GM21423 (cell line): ENCODE measurements around the gene CSN1S1.

Experiments
- ATAC-seq: cut with Tn5 transposase; IDR thresholded peaks from one replicate; pipeline ENCODE4 v1.9.1; 2021; ENCODE audit warnings: mild to moderate bottlenecking, moderate library complexity; ENCODE audit not compliant: unreplicated experiment

The CSN1S1 gene

DNA sequence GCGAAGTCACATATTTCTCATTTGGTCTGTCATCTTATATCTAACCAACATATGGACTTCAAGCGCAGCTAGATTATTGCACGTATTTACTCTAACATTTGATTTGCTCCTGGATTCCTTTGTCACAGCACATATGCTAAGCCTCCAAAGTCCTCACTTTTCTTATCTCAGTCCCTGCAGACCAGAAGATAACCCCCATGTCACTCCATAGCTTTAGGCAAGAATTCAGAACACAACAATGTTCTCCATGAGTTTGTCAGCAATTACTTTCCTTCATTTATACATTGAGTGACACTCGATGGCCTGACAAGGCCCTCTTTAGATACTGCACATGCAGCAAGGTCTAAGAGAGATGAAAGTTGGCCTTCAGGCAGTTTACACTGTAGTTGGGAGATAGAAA, 60.1 kb downstream of the CSN1S1 start:
- ATAC-seq: no peak

DNA sequence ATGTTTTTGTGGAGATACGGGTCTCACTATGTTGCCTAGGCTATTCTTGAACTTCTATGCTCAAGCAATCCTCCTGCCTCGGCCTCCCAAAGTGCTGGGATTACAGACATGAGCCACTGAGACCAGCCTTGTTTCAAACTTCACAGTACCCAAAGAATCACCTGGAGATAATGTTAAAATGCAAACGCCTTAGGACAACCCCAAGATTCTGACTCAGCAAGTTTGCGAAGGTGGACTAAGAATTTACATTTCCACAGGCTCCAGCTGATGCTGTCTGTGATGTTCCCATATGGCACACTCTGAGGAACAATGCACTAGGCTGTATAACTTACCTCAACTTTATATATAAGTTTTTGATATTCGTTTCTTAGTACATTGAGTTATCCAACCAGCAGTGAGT, 63.9 kb downstream of the CSN1S1 start:
- ATAC-seq: no peak

DNA sequence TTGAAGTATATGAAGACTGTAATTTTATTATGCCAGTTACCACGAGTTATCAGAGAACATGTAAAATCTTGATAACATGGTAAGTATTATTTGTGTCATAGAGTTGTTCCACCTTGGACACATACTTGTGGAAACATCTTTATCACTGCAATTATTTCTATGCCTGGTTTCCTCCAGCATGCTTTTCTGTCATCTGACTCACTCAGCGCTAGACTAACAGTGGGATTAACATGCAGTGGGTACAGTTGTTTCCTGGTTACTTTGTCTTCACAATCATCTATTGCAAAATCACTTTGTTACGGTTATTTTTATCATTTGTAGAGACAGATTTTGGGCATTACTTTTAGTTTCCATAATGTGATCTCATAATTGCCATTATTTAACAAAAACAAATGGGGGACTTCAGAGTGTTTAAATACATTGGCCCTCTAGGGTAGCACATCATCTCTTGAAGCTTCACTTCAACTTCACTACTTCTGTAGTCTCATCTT, 64.7 kb downstream of the CSN1S1 start, which contains the start of gene STATH:
Gene STATH (plus strand): TSS at position 441 of the 491 bp plus-strand sequence. CDS start 2,472 bp downstream, outside the sequence.
- no peak for ATAC-seq
